HL-60 (cell line): ENCODE measurements around the gene TMX1.

Experiments used
- DNase-seq, 2 experiments: peaks; one replicate each; pipeline ENCODE4 v3.0.0-alpha.2; 2010 to 2020; ENCODE audit warnings: low read depth in 1 of 2, low spot score in 1 of 2
- H3K27ac ChIP-seq: fragments of 250-450 bp; sonication (Bioruptor Pico); replicated peaks from 2 replicates; pipeline ENCODE4 v1.5.1; 2020; ENCODE audit warnings: mild to moderate bottlenecking, moderate library complexity
- H3K27me3 ChIP-seq: fragments of 250-450 bp; sonication (Bioruptor Pico); 2 replicates; pipeline ENCODE4 v1.5.1; 2021; ENCODE audit warnings: mild to moderate bottlenecking, moderate library complexity; ENCODE audit not compliant: insufficient read depth, poor library complexity, severe bottlenecking
- H3K4me3 ChIP-seq: replicated peaks from 2 replicates; pipeline ENCODE4 v1.5.1; 2011; ENCODE audit warnings: mild to moderate bottlenecking, control low read depth, low read length; ENCODE audit not compliant: insufficient read depth
- CTCF ChIP-seq: IDR thresholded peaks from one replicate; pipeline ENCODE4 v1.5.1; 2011; ENCODE audit warnings: low read length, control low read depth, inconsistent platforms; ENCODE audit not compliant: insufficient read depth
- GABPA ChIP-seq: IDR thresholded peaks from 2 replicates; pipeline ENCODE4 v1.6.1; 2012; ENCODE audit warnings: low read depth
- POLR2AphosphoS5 ChIP-seq: IDR thresholded peaks from 2 replicates; pipeline ENCODE4 v1.6.1; 2012; ENCODE audit warnings: low read depth
- REST ChIP-seq: IDR thresholded peaks from 2 replicates; pipeline ENCODE4 v1.6.1; 2012; ENCODE audit warnings: low read depth; ENCODE audit not compliant: insufficient replicate concordance
- SPI1 ChIP-seq: IDR thresholded peaks from 2 replicates; pipeline ENCODE4 v1.6.1; 2012; ENCODE audit warnings: low read depth, mild to moderate bottlenecking, borderline replicate concordance

TMX1 gene

GRCh38 chr14:51207621-51208020 lies 32.4 kb upstream of the TMX1 start:
- DNase-seq = no peak
- no peak overlapping the region for H3K27ac ChIP-seq
- H3K4me3 ChIP-seq = no peak overlapping the region

DNA sequence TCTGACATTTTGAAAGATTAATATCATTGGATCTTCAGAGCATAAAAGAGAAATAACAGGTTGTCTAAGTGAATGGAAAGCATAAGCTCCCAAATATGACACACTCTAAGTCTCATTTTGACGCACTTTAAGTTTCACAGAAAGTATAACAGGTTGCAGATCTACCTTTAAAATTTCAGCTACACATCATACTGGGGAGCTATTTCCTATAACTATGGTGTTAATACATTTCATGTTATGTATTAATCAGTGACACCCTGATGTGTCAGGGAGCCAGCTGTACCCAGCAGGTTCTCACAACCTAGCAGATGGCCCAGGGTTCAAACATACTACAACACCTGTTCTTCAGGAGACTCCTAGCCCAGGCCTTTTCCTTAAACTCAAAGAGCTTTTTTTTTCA lies 31.1 kb upstream of the TMX1 start:
- no peak for DNase-seq
- no peak overlapping the region for H3K27ac ChIP-seq
- TF ChIP-seq SPI1 = no peak
- TF ChIP-seq CTCF = no peak
- no peak for TF ChIP-seq GABPA
- TF ChIP-seq REST = no peak
- TF ChIP-seq POLR2AphosphoS5 = no peak

More at GRCh38 chr14:51207621-51208020, 32.4 kb upstream of the TMX1 start:
- TF ChIP-seq SPI1 (no peak), POLR2AphosphoS5 (no peak), CTCF (no peak), GABPA (no peak), REST (no peak)
- H3K27me3 ChIP-seq = no peaks in the 10 kb centered on the region

DNA sequence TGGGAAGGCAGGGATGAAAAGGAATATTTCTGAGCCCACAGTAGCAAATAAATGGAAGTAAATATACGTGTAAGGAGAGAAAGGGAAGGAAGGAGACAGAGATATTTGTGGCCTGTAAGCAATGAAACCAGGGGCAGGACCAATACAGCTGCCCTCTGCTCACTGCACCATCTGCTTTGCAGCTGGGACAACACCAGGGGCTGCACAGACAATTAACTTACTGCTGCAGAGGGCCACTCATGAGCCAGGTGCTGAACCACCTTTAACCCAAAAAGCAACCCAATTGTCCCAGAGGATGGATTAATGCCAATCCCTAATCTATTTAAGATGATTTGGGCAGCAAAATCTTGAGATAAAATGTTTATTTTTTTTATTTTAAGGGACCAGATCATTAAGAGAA lies 30.6 kb upstream of the TMX1 start:
- Histone ChIP-seq H3K27me3 (no peaks in the 10 kb centered on the region), H3K27ac (no peak overlapping the region), H3K4me3 (no peak overlapping the region)
- no peak for DNase-seq
- TF ChIP-seq GABPA (no peak), SPI1 (no peak), CTCF (no peak), REST (no peak), POLR2AphosphoS5 (no peak)

More for the DNA sequence above, 31.1 kb upstream of the TMX1 start:
- Histone ChIP-seq H3K27me3 (no peaks in the 10 kb centered on the region), H3K4me3 (no peak overlapping the region)
